Natural killer cell (primary cell): Measurements from ENCODE around the gene OR2A25. TPM values are rescaled to one million over a fixed set of nuclear protein-coding genes. Genes with fewer than 3 reads are reported as not detected.

Source experiments
- ATAC-seq, 3 donors: fragments of 150-1000 bp in 2 of 3; fragments of 200-7000 bp in 1 of 3; cut with Tn5 transposase; 1 replicate in 1 of 3; 2 replicates in 2 of 3; pipeline ENCODE4 v1.10.0; 2021; ENCODE audit warnings: mild to moderate bottlenecking in 2 of 3, moderate library complexity in 2 of 3
- DNase-seq, 2 donors: peaks; one replicate each; pipeline versions ENCODE4 v3.0.0 to v3.0.0-alpha.2; 2013 to 2021; ENCODE audit warnings: mixed read lengths in 1 of 2
- H3K27ac ChIP-seq: one replicate; pipeline ENCODE4 v1.5.1; 2013; ENCODE audit warnings: mild to moderate bottlenecking, low read length
- H3K27me3 ChIP-seq: one replicate; pipeline ENCODE4 v1.6.1; 2013; ENCODE audit warnings: low read length; ENCODE audit not compliant: control insufficient read depth, insufficient read depth
- H3K36me3 ChIP-seq: one replicate; pipeline ENCODE4 v1.6.1; 2013; ENCODE audit warnings: low read length; ENCODE audit not compliant: control insufficient read depth, insufficient read depth
- H3K4me1 ChIP-seq: one replicate; pipeline ENCODE4 v1.6.1; 2013; ENCODE audit warnings: low read length; ENCODE audit not compliant: control insufficient read depth, insufficient read depth
- H3K4me3 ChIP-seq: one replicate; pipeline ENCODE4 v1.5.1; 2013; ENCODE audit warnings: low read length
- H3K9me3 ChIP-seq: one replicate; pipeline ENCODE4 v1.6.1; 2013; ENCODE audit warnings: low read length; ENCODE audit not compliant: control insufficient read depth, insufficient read depth
- H3K27ac Mint-ChIP-seq, 2 donors: one replicate each; pipeline ENCODE4 v1.8.0; 2022; ENCODE audit warnings: mild to moderate bottlenecking in 2 of 2, mixed read lengths in 2 of 2, moderate library complexity in 1 of 2
- H3K27me3 Mint-ChIP-seq, 2 donors: one replicate each; pipeline ENCODE4 v1.8.0; 2022; ENCODE audit warnings: low read depth in 2 of 2, mixed read lengths in 2 of 2
- H3K36me3 Mint-ChIP-seq: one replicate; pipeline ENCODE4 v1.8.0; 2022; ENCODE audit warnings: mixed read lengths
- H3K4me1 Mint-ChIP-seq, 2 donors: one replicate each; pipeline ENCODE4 v1.8.0; 2022; ENCODE audit warnings: mixed read lengths in 2 of 2
- H3K4me3 Mint-ChIP-seq: one replicate; pipeline ENCODE4 v1.8.0; 2022; ENCODE audit warnings: mild to moderate bottlenecking, moderate library complexity, mixed read lengths
- H3K9me3 Mint-ChIP-seq, 2 donors: one replicate each; pipeline ENCODE4 v1.8.0; 2022; ENCODE audit warnings: mixed read lengths in 2 of 2
- CTCF ChIP-seq: fragments of 200-600 bp; IDR thresholded peaks from one replicate; pipeline ENCODE4 v1.8.0; 2022; ENCODE audit warnings: antibody characterized with exemption
- WGBS: methylation state at CpG from one replicate; pipeline ENCODE4 v1.1.7; 2013; ENCODE audit warnings: missing lambda C conversion rate; ENCODE audit not compliant: insufficient coverage; 5-methylcytosine and 5-hydroxymethylcytosine counted together
- intact Hi-C: fragments of 100-400 bp; cut with micrococcal nuclease; formaldehyde crosslinking; loops from one replicate; pipeline ENCODE4 v1.14.2; 2022
- total RNA-seq, 4 donors: library from RNA; stranded (reverse); fragments of 120-200 nt in 1 of 4; gene quantifications; one replicate each; pipeline versions ENCODE4 v1.2.3 to v1.2.4, GENCODE V29; 2013 to 2022

OR2A25 gene
- total RNA-seq, 3 donors from 2014 or later (not counting 1 experiment from before 2014, with no cell fraction given), result not detected

GRCh38 chr7:144028547-144028946 lies 41.1 kb upstream of the OR2A25 start:
- Mint-ChIP-seq H3K4me1 (no peaks in the 10 kb centered on the region), H3K27me3 (peaks cover 2 to 10% of the 10 kb centered on the region in 2 donors), H3K27ac (no peak overlapping the region), H3K36me3 (no peaks in the 10 kb centered on the region), H3K4me3 (no peak overlapping the region), H3K9me3 (no peaks in the 10 kb centered on the region)
- DNase-seq (no peak), ATAC-seq (no peak)
- H3K36me3 ChIP-seq, result no peaks in the 10 kb centered on the region
- no peak for TF ChIP-seq CTCF
- no peaks in the 10 kb centered on the region for H3K9me3 ChIP-seq
- H3K27ac ChIP-seq, result no peak overlapping the region
- no peaks in the 10 kb centered on the region for H3K4me1 ChIP-seq
- intact Hi-C loops, result no loop called here
- WGBS, result no CpG with 5 or more reads among the region's 3 CpGs
- H3K4me3 ChIP-seq, result no peak overlapping the region
- H3K27me3 ChIP-seq, result no peaks in the 10 kb centered on the region

GRCh38 chr7:144032516-144032915 lies 37.1 kb upstream of the OR2A25 start:
- no peak for TF ChIP-seq CTCF
- Mint-ChIP-seq H3K4me3 (no peak overlapping the region), H3K27ac (no peak overlapping the region), H3K4me1 (no peaks in the 10 kb centered on the region), H3K9me3 (peaks cover 0 to 2% of the 10 kb centered on the region in 2 donors), H3K27me3 (peaks cover 9 to 10% of the 10 kb centered on the region in 2 donors), H3K36me3 (no peaks in the 10 kb centered on the region)
- ATAC-seq (no peak), DNase-seq (no peak)
- H3K27ac ChIP-seq, result no peak overlapping the region
- no peaks in the 10 kb centered on the region for H3K27me3 ChIP-seq
- intact Hi-C loops, result no loop called here
- no peaks in the 10 kb centered on the region for H3K36me3 ChIP-seq
- no peaks in the 10 kb centered on the region for H3K9me3 ChIP-seq
- H3K4me3 ChIP-seq, result no peak overlapping the region
- 83% methylated on average over 5 of the region's 5 CpGs for WGBS
- no peaks in the 10 kb centered on the region for H3K4me1 ChIP-seq

- Mint-ChIP-seq H3K4me1 (no peaks in the 10 kb centered on the region), H3K9me3 (peaks cover 0 to 2% of the 10 kb centered on the region in 2 donors), H3K4me3 (no peak overlapping the region), H3K36me3 (no peaks in the 10 kb centered on the region), H3K27ac (no peak overlapping the region), H3K27me3 (peaks cover 9 to 10% of the 10 kb centered on the region in 2 donors)
- Histone ChIP-seq H3K27ac (no peak overlapping the region), H3K27me3 (no peaks in the 10 kb centered on the region), H3K4me3 (no peak overlapping the region), H3K36me3 (no peaks in the 10 kb centered on the region), H3K9me3 (no peaks in the 10 kb centered on the region), H3K4me1 (no peaks in the 10 kb centered on the region)
- no peak for TF ChIP-seq CTCF
- no peak for DNase-seq
- no peak for ATAC-seq
- intact Hi-C loops, result no loop called here
- 54% methylated on average over 1 of the region's 1 CpG for WGBS
Observed at GRCh38 chr7:144032985-144033709, 36.5 kb upstream of the OR2A25 start.

- Histone ChIP-seq H3K4me3 (no peak overlapping the region), H3K36me3 (no peaks in the 10 kb centered on the region), H3K27me3 (no peaks in the 10 kb centered on the region), H3K4me1 (no peaks in the 10 kb centered on the region), H3K9me3 (no peaks in the 10 kb centered on the region), H3K27ac (no peak overlapping the region)
- Mint-ChIP-seq H3K4me3 (no peak overlapping the region), H3K27me3 (peaks cover 9 to 10% of the 10 kb centered on the region in 2 donors), H3K36me3 (no peaks in the 10 kb centered on the region), H3K27ac (no peak overlapping the region), H3K4me1 (no peaks in the 10 kb centered on the region), H3K9me3 (peaks cover 0 to 2% of the 10 kb centered on the region in 2 donors)
- TF ChIP-seq CTCF, result no peak
- intact Hi-C loops, result no loop called here
- ATAC-seq, result no peak
- DNase-seq, result no peak
Observed at GRCh38 chr7:144035385-144035784, 34.2 kb upstream of the OR2A25 start.
